SW 1271 (cell line): Measurements from ENCODE around the gene NIFK.
"Not testable (repeated sequence)": the region's sequence is repeated elsewhere in the genome, so short reads cannot be mapped to it uniquely, and the experiment has no call there.

Source experiments
- DNase-seq, 2 experiments: peaks; one replicate each; lab custom pipeline; 2025; lab: John Stamatoyannopoulos, UW

Gene NIFK

DNA sequence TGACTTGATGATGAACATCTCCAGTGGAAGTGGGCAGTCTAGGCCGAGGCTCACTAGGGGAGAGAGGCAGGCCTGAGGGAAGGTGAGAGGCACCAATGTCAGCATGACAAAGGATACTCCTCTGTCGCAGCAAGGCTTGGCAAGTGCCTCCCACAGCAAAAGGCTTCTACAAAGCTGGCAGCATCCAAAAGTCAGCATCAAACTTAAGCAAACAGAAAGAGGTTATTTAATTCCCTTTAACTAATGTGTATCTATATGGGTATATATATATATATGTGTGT is 41.6 kb downstream of the NIFK start:
- no peak for DNase-seq

DNA sequence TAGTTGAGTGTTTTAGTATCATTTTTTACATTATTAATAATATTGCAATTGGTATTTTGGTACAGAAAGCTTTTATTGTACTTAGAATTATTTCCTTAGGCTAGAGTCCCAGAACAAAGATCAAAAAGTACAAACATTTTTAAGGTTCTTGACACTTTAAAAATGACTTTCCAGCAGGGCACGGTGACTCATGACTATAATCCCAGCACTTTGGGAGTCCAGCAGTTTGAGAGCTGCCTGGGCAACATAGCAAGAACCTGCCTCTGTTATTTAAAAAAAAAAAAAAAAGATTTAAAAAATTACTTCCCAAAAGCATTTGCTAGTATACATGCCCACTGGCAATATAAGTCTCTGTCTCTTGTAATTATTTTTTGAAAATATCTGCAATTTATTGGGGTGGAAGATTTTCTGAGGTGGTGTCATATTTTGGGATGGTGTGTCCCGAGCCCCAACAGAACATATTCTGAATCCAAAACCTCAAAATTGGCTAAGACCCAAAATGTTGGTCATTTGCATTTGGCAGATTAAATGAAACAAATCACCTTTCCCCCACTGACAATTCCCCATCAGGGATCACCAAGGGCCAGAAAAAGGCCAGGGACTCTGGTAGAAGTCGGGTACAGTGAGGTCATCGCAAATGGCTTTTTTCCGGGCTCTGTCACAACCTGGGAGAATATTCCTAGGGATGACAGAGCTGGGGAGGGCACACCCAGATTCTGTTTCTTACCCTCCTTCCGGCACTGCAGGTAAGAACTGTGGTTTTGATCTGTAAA is 42.1 kb downstream of the NIFK start:
- DNase-seq, result no peak

DNA sequence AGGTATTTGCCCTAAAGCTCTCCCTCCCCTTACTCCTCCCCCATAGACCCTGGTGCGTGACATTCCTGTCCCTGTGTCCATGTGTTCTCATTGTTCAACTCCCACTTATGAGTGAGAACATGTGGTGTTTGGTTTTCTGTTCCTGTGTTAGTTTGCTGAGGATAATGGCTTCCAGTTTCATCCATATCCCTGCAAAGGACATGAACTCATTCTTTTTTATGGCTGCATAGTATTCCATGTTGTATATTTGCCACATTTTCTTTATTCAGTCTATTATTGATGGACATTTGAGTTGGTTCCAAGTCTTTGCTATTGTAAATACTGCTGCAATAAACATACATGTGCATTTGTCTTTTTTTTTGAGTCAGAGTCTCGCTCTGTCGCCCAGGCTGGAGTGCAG is 46.1 kb downstream of the NIFK start:
- DNase-seq, result not testable (repeated sequence)

DNA sequence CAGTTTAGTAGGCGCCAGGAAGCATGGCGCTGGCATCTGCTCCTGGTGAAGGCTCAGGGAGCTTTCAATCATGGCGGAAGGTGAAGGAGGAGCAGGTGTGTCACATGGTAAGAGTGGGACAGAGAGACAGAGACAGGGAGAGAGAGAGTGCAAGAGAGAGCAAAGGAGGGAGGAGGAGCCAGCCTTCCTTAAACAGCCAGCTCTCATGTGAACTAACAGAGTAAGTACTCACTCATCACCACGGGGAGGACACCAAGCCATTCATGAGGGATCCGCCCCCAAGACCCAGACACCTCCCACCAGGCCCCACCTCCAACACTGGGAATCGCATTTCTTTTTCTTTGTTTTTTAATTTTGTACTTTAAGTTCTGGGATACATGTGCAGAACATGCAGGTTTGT is 46.6 kb downstream of the NIFK start:
- DNase-seq, result no peak

DNA sequence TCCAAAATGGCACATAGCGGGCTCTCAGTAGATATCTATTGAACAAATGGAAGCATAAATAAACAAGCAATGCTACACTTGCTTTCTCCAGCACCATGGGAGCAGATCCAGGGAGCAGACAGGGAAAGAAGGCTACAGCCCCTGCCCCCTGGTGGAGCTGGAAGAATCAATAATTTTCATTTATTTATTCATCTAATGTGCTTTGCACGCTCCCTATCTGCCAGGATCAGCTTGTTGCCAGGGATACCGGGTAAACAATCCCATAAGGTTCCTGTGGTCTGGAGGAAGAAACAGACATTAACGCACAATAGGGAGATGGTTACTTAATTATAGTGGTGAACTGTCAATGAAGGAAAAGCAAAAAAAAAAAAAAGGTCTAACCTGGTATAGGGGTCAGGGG is 47.3 kb downstream of the NIFK start:
- peak in 1 of 2 experiments; percentile 51 for DNase-seq

DNA sequence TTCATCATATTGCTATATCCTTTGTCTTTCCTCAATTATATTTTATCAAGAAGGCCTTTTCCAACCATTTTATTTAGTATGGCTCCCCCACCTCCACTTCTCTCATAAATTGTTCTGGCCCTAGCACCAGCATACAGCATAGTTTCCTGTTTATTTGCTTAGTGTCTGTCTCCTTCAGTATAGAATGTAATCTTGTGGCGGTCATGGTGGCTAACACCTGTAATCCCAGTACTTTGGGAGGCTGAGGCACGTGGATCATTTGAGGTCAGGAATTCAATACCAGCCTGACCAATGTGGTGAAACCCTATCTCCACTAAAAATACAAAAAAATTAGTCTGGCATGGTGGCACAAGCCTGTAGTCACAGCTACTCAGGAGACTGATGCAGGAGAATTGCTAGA is 47.9 kb downstream of the NIFK start:
- DNase-seq, result no peak

DNA sequence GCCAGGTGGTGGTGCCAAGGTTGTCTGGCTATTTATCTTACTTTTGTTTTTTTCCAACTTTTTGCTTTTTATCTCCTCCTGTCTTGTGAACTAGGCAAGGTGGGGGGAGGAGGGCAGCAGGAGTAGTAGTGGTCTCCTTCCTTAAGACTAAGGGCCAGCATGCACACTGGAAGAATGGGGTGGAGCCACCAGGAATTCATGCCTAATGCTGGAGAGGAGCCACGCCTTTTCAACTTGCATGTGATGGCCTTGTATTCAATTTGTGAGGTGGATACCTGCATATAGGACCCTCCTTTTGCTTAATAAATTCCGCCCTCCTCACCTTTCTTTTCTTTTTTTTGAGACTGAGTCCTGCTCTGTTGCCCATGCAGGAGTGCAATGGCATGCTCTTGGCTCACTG is 49.8 kb downstream of the NIFK start:
- DNase-seq, result no peak

DNA sequence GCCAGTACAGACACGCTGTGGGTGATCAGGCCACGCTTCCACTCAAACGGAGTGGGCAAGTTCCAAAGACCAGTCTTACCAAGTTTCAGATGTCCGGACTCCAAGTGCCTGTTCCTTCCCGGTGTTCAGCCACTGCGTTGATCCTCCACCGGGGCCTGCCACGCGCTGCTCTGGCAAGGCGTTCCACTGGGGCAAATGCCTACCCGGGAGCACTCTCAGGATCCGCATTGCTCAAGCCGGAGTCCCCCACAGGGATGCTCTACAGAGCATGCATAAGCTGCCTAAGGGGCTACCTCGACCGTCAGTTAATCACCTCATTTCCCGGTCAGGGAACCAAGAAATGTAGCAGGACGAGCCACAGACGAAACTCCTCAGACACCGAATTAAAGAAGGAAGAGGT is 50.5 kb downstream of the NIFK start:
- DNase-seq, result no peak

DNA sequence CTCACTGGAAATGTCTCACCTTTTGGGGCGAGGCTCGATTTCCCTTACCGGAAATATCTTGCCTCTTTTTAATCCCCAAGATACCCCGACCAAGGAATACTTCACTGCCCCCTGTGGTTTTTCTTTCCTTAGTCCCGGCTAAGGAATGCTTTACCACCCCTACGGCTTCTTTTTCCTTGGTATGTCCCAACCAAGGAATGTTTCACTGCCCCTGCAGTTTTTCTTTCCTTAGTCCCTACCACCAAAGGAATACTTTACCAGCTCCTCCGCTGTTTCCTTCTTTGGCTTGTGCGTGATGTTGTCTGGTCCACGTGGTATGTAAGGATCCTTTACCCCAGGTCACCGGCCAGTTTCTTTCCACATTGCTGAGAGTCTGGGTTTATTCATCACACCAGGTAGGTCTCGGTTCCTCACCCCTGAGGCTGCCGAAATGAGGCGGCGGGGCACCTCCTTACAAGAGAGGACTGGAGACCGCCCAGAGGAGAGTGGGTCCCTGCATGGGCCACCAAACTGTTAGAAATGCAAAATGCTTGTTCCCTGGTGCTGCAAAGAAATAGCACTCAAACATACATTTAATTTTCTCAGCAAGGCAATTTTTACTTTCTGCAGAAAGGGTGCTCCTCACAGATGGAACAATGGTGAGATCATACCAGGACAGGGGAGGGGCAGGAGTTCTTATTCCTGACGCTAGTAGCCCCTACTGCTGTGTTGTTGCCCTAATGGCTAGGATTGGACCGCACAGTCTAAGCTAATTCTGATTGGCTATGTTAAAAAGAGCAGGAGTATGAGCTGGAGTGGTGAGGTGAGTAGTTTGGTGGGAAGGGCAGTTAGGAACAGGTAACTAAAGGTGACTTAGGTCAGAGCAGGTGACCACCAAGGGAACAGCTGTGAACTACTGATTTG is 54.0 kb downstream of the NIFK start:
- no peak for DNase-seq

DNA sequence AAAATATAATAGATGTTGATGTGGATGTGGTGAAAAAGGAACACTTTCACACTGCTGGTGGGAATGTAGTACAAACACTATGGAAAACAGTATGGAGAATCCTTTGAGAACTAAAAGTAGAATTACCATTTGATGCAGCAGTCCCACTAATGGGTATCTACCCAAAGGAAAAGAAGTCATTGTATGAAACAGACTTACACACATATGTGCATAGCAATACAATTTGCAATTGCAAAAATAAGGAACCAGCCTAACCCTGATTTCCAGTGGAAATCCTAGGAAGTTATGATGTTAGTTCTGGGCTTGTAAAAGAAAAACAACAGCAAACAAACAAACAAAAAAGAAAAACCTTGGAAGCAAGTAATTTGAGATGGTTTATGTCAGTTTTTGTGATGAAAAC is 58.8 kb downstream of the NIFK start:
- no peak for DNase-seq
